Lung (tissue), 12 donors: ENCODE results near the gene CFLAR. TPM values are rescaled to one million over a fixed set of nuclear protein-coding genes. Genes with fewer than 3 reads are reported as not detected.
A peak's percentile ranks its signal among the peaks of the same experiment; 100 is the strongest.

Source experiments
- ATAC-seq: fragments of 200-7000 bp; cut with Tn5 transposase; one replicate; pipeline ENCODE4 v1.9.1; 2020; ENCODE audit warnings: moderate number of reproducible peaks; ENCODE audit not compliant: insufficient read depth, low FRiP score
- DNase-seq, 3 donors: peaks; one replicate each; pipeline ENCODE4 v3.0.0-alpha.2; 2013 to 2017
- H3K27ac ChIP-seq, 2 donors: one replicate each; pipeline ENCODE4 v1.5.1; 2013; ENCODE audit warnings: mild to moderate bottlenecking in 2 of 2, moderate library complexity in 2 of 2, control low read depth in 1 of 2, inconsistent platforms in 1 of 2, low read depth in 1 of 2, low read length in 1 of 2
- H3K27me3 ChIP-seq, 3 donors: one replicate each; pipeline ENCODE4 v1.5.1; 2013; ENCODE audit warnings: low read length in 2 of 3; ENCODE audit not compliant: control insufficient read depth in 3 of 3, insufficient read depth in 3 of 3
- H3K36me3 ChIP-seq, 4 donors: one replicate each; pipeline ENCODE4 v1.5.1; 2013; ENCODE audit warnings: low read length in 4 of 4, mild to moderate bottlenecking in 1 of 4, moderate library complexity in 1 of 4; ENCODE audit not compliant: control insufficient read depth in 4 of 4, insufficient read depth in 4 of 4
- H3K4me1 ChIP-seq, 5 donors: one replicate each; pipeline ENCODE4 v1.5.1; 2013; ENCODE audit warnings: low read length in 5 of 5, mild to moderate bottlenecking in 2 of 5, moderate library complexity in 1 of 5; ENCODE audit not compliant: control insufficient read depth in 5 of 5, insufficient read depth in 5 of 5
- H3K4me3 ChIP-seq: one replicate; pipeline ENCODE4 v1.5.1; 2013; ENCODE audit warnings: mild to moderate bottlenecking, control low read depth, moderate library complexity
- H3K9ac ChIP-seq, 2 donors: one replicate each; pipeline ENCODE4 v1.5.1; 2013; ENCODE audit warnings: low read length in 2 of 2, control low read depth in 1 of 2; ENCODE audit not compliant: insufficient read depth in 1 of 2
- H3K9me3 ChIP-seq, 4 donors: one replicate each; pipeline ENCODE4 v1.5.1; 2013; ENCODE audit warnings: low read length in 3 of 4, mild to moderate bottlenecking in 1 of 4, moderate library complexity in 1 of 4; ENCODE audit not compliant: control insufficient read depth in 4 of 4, insufficient read depth in 3 of 4
- CTCF ChIP-seq: IDR thresholded peaks from 2 replicates; pipeline ENCODE4 v1.5.1; 2012; ENCODE audit warnings: mild to moderate bottlenecking; ENCODE audit errors: control extremely low read depth, extremely low read depth
- WGBS, 2 donors: extraction: QIAGEN DNeasy Blood & Tissue Kit; methylation state at CpG; one replicate each; pipeline ENCODE4 v1.1.7; 2013; 5-methylcytosine and 5-hydroxymethylcytosine counted together
- polyA plus RNA-seq, 2 donors: library from polyadenylated mRNA; stranded (reverse); fragments of 200-250 nt; gene quantifications; one replicate each; pipeline ENCODE4 v1.2.1, GENCODE V29; 2013
- total RNA-seq, 2 donors: library from RNA; depleted of rRNA in 1 of 2; stranded (reverse); fragments of >200 nt in 1 of 2; gene quantifications; one replicate each; pipeline ENCODE4 v1.2.1, GENCODE V29; 2014 to 2021
- donor health status: control.
- donor health status: control.
- donor health status: Bipolar disorder and iron deficiency.
- donor health status: healthy.
- donor health status: DM: yes; HTN: yes; CAD: no.

CFLAR gene
- total and polyA plus RNA-seq, 4 donors, result 101 to 345 (median 238) TPM

- Histone ChIP-seq H3K36me3 (peaks cover 0 to 13% (median 4%) of the 10 kb centered on the region in 4 donors), H3K27ac (no peak overlapping the region), H3K9me3 (no peaks in the 10 kb centered on the region), H3K9ac (no peak overlapping the region), H3K27me3 (no peaks in the 10 kb centered on the region), H3K4me1 (peaks cover 0 to 13% (median 0%) of the 10 kb centered on the region in 5 donors), H3K4me3 (no peak overlapping the region)
- WGBS, 2 donors, result 84 to 93% methylated on average over 8 of the region's 8 CpGs
- TF ChIP-seq CTCF, result no peak
- ATAC-seq (no peak), DNase-seq (no peak)
These were observed 84.4 kb downstream of the CFLAR start for GRCh38 chr2:201200345-201200744.

DNA sequence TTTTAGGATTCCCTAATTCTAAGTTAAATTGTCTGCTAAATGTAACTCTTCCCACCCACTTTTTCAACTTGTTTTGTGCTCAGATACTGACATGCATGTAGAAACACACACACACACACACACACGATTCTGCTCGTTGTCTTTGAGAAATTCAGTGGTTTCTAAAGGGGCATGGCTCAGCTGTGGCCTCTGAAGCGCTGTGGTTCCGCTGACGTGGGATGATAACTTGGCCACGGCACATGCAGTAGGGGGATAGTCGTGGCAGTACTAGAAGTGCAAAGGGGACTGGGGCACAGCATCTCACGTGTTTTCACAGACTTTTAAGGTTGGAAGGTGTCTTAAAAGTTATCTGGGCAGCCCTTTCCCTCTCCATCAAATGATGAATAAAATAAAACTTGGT is 85.4 kb downstream of the CFLAR start:
- no peak for DNase-seq
- no peak overlapping the region for H3K4me3 ChIP-seq
- no peaks in the 10 kb centered on the region for H3K27me3 ChIP-seq
- H3K36me3 ChIP-seq, result peaks cover 0 to 10% (median 0%) of the 10 kb centered on the region in 4 donors
- TF ChIP-seq CTCF, result no peak
- H3K27ac ChIP-seq, result no peak overlapping the region
- peaks cover 0 to 13% (median 0%) of the 10 kb centered on the region in 5 donors for H3K4me1 ChIP-seq
- no peak for ATAC-seq
- 85 to 91% methylated on average over 8 of the region's 8 CpGs for WGBS, 2 donors
- no peaks in the 10 kb centered on the region for H3K9me3 ChIP-seq
- no peak overlapping the region for H3K9ac ChIP-seq

DNA sequence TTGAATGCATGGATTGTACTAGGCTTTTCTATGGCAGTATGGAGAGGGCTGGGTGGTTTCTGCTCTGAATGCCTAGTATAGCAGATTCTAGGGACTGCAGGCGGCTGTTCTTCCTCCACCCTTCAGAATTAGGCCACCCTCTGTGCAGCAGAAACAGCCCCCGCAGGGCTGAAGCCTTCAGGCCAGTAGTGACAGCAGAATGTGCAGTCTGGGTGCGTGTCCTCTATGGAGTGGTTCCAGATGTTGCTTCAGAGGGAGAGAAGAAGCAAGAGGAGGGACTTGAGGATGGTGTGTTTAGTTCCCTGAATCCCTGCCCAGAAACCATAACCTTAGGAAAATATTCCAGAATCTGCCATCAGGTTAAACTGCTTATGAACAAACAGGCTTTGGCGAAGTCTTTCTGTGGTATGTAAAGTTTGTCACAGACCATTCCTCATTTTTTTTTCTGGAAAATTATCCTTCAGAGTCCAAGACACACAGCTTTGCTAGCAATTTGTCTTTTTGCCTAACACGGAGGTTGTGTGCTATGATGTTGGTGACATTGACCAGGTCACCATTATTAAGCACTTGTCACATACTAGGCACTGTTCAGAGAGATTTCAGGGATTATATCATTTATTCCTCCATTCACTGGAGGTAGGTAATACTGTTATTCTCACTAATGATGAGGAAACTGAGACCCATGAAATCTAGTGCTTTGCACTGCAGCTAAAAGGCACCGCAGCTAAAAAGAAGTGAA is 88.1 kb downstream of the CFLAR start:
- no peaks in the 10 kb centered on the region for H3K27me3 ChIP-seq
- WGBS, 2 donors, result 83 to 91% methylated on average over 6 of the region's 6 CpGs
- TF ChIP-seq CTCF, result no peak
- H3K27ac ChIP-seq, result peak overlapping the region in 1 of 2 donors; percentile 3
- no peak overlapping the region for H3K4me3 ChIP-seq
- peak; percentile 41 for ATAC-seq
- DNase-seq, result peak; percentile 70 to 89 (median 83)
- H3K9me3 ChIP-seq, result no peaks in the 10 kb centered on the region
- H3K4me1 ChIP-seq, result peaks cover 0 to 13% (median under 1%) of the 10 kb centered on the region in 5 donors
- H3K36me3 ChIP-seq, result peaks cover 0 to 11% (median 0%) of the 10 kb centered on the region in 4 donors
- H3K9ac ChIP-seq, result no peak overlapping the region
